ENCODE data around the gene CREB5. TPM values are rescaled to one million over a fixed set of nuclear protein-coding genes. Genes with fewer than 3 reads are reported as not detected.

The CREB5 gene
- total and polyA plus RNA-seq, 2 of the 13 experiments (the other 11 are each of a cell fraction or from before 2014, with no cell fraction given): 0.38 to 0.71 TPM

- no peak for ATAC-seq
- no peak for DNase-seq (ENCODE audit: low spot score)
- CTCF ChIA-PET (ENCODE audit: low intra/inter-chr PET ratio, low total read pairs): no interaction called here
- no peaks in the 10 kb centered on the region for H3K79me2 ChIP-seq (ENCODE audit: insufficient read depth, low read length)
- no peaks in the 10 kb centered on the region for H3K36me3 ChIP-seq (replicated peaks in 1 of 2; ENCODE audit: control insufficient read depth in 1 of 2, insufficient read depth in 2 of 2, low read length in 2 of 2)
- BruUV-seq (replicated peaks): no TSS peak
- TF ChIP-seq ZBTB14 (CRISPR knock-in tag; IDR thresholded peaks at IDR 0.05) (no peak), ZFY (CRISPR knock-in tag; IDR thresholded peaks at IDR 0.05) (no peak), TSC22D2 (CRISPR knock-in tag; IDR thresholded peaks at IDR 0.05; ENCODE audit: borderline replicate concordance) (no peak), ZNF790 (CRISPR knock-in tag; IDR thresholded peaks at IDR 0.05; ENCODE audit: borderline replicate concordance) (no peak), ZNF343 (CRISPR knock-in tag; IDR thresholded peaks at IDR 0.05) (no peak), SNAPC5 (CRISPR knock-in tag; IDR thresholded peaks at IDR 0.05; ENCODE audit: borderline replicate concordance) (no peak), PPARG (CRISPR knock-in tag; conservative IDR thresholded peaks at IDR 0.05) (no peak)
- no peak for FAIRE-seq
- H3K4me1 ChIP-seq (ENCODE audit: insufficient read depth, low read length): no peaks in the 10 kb centered on the region
- H3K4me3 ChIP-seq (replicated peaks in 1 of 3; ENCODE audit: insufficient read depth in 1 of 3, low read depth in 2 of 3, low read length in 3 of 3): no peak overlapping the region
- in situ Hi-C loops (cut with HindIII; ENCODE audit: extremely low pct_ligation_motif_present, low pct_unique_long_range_greater_than_20kb): no loop called here
- H3K4me2 ChIP-seq (ENCODE audit: low read depth, low read length): no peak overlapping the region
- no peaks in the 10 kb centered on the region for H3K27me3 ChIP-seq (ENCODE audit: control insufficient read depth in 1 of 2, insufficient read depth in 2 of 2, low read length in 2 of 2)
- POLR2A ChIA-PET: no interaction called here
- intact Hi-C loops (cut with micrococcal nuclease; ENCODE audit: unreplicated experiment): no loop called here
- WGBS (ENCODE audit: low lambda C conversion rate): 48% methylated on average over 6 of the region's 6 CpGs
- no peak overlapping the region for H3K27ac ChIP-seq (ENCODE audit: extremely low read length, insufficient read depth, low read length)
- H2AFZ ChIP-seq (ENCODE audit: low read length): no peak overlapping the region
- no peaks in the 10 kb centered on the region for H3K9me3 ChIP-seq (ENCODE audit: low read length)
- no peak overlapping the region for H3K9ac ChIP-seq (ENCODE audit: insufficient read depth, low read depth, low read length)
- H4K20me1 ChIP-seq (ENCODE audit: insufficient read depth, low read length): no peaks in the 10 kb centered on the region
These were observed 286.5 kb downstream of the CREB5 start for GRCh38 chr7:28698840-28699239.

- DNase-seq (ENCODE audit: low spot score): no peak
- POLR2A ChIA-PET: no interaction called here
- TF ChIP-seq CHD4 (IDR thresholded peaks at IDR 0.05; ENCODE audit: borderline replicate concordance, low read length): no peak
- TF ChIP-seq ZNF589 (CRISPR knock-in tag; conservative IDR thresholded peaks at IDR 0.05): no peak
- no peak for TF ChIP-seq PCBP2 (optimal IDR thresholded peaks at IDR 0.05; ENCODE audit: low read depth, low read length, poor library complexity, severe bottlenecking)
- TF ChIP-seq KDM1A (CRISPR knock-in tag; IDR thresholded peaks at IDR 0.05): no peak
- no peak for TF ChIP-seq HNF1B (CRISPR knock-in tag; IDR thresholded peaks at IDR 0.05)
- no peak for TF ChIP-seq ATF4 (CRISPR knock-in tag; IDR thresholded peaks at IDR 0.05)
- no peak for TF ChIP-seq NCOA5 (CRISPR knock-in tag; IDR thresholded peaks at IDR 0.05)
- TF ChIP-seq POLR2A (IDR thresholded peaks at IDR 0.05; ENCODE audit: insufficient read depth in 1 of 2, low read depth in 2 of 2, low read length in 2 of 2): no peak
- TF ChIP-seq ZNF354B (CRISPR knock-in tag; IDR thresholded peaks at IDR 0.05): no peak
- no peak for TF ChIP-seq HMGA1 (CRISPR knock-in tag; conservative IDR thresholded peaks at IDR 0.05)
- no peak for TF ChIP-seq SNAPC2 (CRISPR knock-in tag; IDR thresholded peaks at IDR 0.05)
These were observed 287.8 kb downstream of the CREB5 start for GRCh38 chr7:28700096-28700495.

More at GRCh38 chr7:28700096-28700495, 287.8 kb downstream of the CREB5 start:
- FAIRE-seq: no peak
- no peaks in the 10 kb centered on the region for H3K27me3 ChIP-seq (ENCODE audit: control insufficient read depth in 1 of 2, insufficient read depth in 2 of 2, low read length in 2 of 2)
- no TSS peak for BruUV-seq (replicated peaks)
- 37% methylated on average over 7 of the region's 7 CpGs for WGBS (ENCODE audit: low lambda C conversion rate)
- H3K4me3 ChIP-seq (replicated peaks in 1 of 3; ENCODE audit: insufficient read depth in 1 of 3, low read depth in 2 of 3, low read length in 3 of 3): no peak overlapping the region
- H3K79me2 ChIP-seq (ENCODE audit: insufficient read depth, low read length): no peaks in the 10 kb centered on the region
- H3K36me3 ChIP-seq (replicated peaks in 1 of 2; ENCODE audit: control insufficient read depth in 1 of 2, insufficient read depth in 2 of 2, low read length in 2 of 2): no peaks in the 10 kb centered on the region
- no peak overlapping the region for H3K27ac ChIP-seq (ENCODE audit: extremely low read length, insufficient read depth, low read length)
- CTCF ChIA-PET (ENCODE audit: low intra/inter-chr PET ratio, low total read pairs): no interaction called here
- intact Hi-C loops (cut with micrococcal nuclease; ENCODE audit: unreplicated experiment) (no loop called here), in situ Hi-C loops (cut with HindIII; ENCODE audit: extremely low pct_ligation_motif_present, low pct_unique_long_range_greater_than_20kb) (no loop called here)
- no peak overlapping the region for H3K9ac ChIP-seq (ENCODE audit: insufficient read depth, low read depth, low read length)
- no peaks in the 10 kb centered on the region for H4K20me1 ChIP-seq (ENCODE audit: insufficient read depth, low read length)
- no peak for ATAC-seq
- H3K4me2 ChIP-seq (ENCODE audit: low read depth, low read length): no peak overlapping the region
- H2AFZ ChIP-seq (ENCODE audit: low read length): no peak overlapping the region
- H3K9me3 ChIP-seq (ENCODE audit: low read length): no peaks in the 10 kb centered on the region
- no peaks in the 10 kb centered on the region for H3K4me1 ChIP-seq (ENCODE audit: insufficient read depth, low read length)
